RWPE1 (cell line): Measurements from ENCODE around the gene USP40.

Source experiments
- CTCF ChIA-PET: fragments of 350-600 bp; sonication (Branson Sonifier 250); formaldehyde crosslinking; extraction: SDS; loops from one replicate; lab custom pipeline; 2021; lab: Yijun Ruan, JAX
- POLR2A ChIA-PET: fragments of 400-600 bp; formaldehyde crosslinking; extraction: SDS; loops from one replicate; lab custom pipeline; 2020; ENCODE audit warnings: antibody characterized with exemption; ENCODE audit not compliant: low non-redundant PET; lab: Yijun Ruan, JAX
- DNase-seq: peaks from one replicate; pipeline ENCODE4 v3.0.0; 2012; ENCODE audit warnings: low spot score
- H3K27ac ChIP-seq: fragments of 450-650 bp; 2 replicates; pipeline ENCODE4 v1.5.1; 2017
- TF ChIP-seq, protein P1 (sequence below): fragments of 450-650 bp; conservative IDR thresholded peaks from 2 replicates; pipeline ENCODE4 v1.5.1; 2017; ENCODE audit warnings: low read depth, mild to moderate bottlenecking

The USP40 gene

DNA sequence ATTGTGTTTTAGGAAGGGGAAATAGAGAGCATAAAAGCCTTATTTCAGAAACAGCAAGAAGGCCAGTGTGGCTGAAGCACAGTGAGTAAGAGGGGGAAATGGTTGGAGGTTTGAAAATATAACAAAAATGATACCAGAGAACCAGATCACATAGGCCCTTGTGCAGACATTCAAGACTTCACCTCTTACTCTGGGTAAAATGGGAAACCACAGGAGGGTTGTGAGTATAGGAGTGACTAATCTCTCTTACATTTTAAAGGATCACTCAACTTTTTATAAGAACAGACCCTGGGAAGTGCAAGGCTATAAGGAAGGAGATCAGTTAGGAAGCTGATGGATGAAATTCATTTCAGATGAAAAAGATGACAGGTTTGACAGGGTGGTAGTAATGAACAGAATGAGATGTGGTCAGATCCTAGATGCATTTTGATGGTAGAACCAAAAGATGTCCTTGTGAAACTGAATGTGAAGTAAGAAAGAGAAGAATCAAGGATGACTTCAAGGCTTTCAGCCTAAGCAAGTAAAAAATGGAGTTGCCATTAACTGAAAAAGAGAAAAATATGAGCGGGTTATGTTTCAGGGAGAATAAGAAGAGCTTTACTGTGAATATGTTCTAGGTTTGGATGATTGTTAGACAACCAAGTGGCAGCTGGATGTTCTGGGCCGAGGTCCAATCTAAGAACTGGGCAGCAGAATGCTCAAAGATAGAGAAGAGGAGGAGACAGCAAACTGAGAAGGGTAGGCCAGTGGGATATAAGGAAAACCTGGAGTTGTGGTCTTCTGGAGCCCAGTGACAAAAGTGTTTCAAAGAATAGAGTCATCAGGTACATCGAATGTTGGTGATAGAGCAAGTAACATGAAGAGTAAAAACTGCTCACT, 65.1 kb downstream of the USP40 start:
- TF ChIP-seq, protein P1, sequence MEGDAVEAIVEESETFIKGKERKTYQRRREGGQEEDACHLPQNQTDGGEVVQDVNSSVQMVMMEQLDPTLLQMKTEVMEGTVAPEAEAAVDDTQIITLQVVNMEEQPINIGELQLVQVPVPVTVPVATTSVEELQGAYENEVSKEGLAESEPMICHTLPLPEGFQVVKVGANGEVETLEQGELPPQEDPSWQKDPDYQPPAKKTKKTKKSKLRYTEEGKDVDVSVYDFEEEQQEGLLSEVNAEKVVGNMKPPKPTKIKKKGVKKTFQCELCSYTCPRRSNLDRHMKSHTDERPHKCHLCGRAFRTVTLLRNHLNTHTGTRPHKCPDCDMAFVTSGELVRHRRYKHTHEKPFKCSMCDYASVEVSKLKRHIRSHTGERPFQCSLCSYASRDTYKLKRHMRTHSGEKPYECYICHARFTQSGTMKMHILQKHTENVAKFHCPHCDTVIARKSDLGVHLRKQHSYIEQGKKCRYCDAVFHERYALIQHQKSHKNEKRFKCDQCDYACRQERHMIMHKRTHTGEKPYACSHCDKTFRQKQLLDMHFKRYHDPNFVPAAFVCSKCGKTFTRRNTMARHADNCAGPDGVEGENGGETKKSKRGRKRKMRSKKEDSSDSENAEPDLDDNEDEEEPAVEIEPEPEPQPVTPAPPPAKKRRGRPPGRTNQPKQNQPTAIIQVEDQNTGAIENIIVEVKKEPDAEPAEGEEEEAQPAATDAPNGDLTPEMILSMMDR = no peak
- POLR2A ChIA-PET = no interaction called here
- H3K27ac ChIP-seq = no peak overlapping the region
- no peak for DNase-seq
- CTCF ChIA-PET = no interaction called here

DNA sequence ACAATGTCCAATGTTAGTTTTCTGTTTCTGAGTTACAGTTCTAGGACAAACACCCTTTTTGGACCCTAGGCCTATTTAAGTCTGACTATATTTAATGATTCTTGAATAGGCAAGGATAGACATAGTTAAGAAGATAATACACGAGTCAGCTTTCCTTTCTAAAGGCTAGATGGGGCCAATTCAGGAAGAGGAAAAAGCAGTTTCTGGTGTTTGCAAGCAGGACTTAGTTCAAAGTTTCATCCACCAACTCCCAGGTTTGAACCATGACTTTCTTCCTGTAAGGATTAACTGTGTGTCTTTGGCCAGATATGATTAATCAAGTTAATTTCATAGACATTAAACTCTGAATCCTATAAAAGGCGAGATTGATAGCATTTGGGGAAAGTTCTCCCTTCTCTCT, 66.7 kb downstream of the USP40 start:
- ChIA-PET CTCF (interaction anchor here (0.7 to 1.1 kb wide), 2 partner anchors 23 to 196 kb away, joined by 3 to 5 read pairs; no protein-coding TSS in a partner anchor), POLR2A (no interaction called here)
- no peak overlapping the region for H3K27ac ChIP-seq
- no peak for DNase-seq
- TF ChIP-seq, protein P1 = no peak

DNA sequence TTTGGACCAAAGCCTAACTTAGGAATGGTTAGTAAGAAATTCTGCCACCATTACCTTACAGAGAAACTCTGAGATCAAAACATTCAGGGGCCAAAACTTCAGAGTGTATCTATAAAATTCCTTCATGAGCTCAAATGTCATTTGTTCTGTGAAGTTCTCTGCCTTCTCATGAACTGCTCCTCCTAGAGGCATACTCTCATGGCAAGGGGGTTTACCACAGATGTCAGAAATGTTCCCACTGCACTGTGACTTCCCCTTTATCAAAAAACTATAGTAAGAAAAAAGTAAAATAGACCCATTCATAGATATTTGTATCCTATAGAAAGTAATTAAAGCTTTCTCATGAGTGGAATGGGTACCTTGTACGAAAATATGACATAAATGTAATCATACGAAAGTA, 68.5 kb downstream of the USP40 start:
- POLR2A ChIA-PET = no interaction called here
- TF ChIP-seq, protein P1 = no peak
- CTCF ChIA-PET = no interaction called here

DNA sequence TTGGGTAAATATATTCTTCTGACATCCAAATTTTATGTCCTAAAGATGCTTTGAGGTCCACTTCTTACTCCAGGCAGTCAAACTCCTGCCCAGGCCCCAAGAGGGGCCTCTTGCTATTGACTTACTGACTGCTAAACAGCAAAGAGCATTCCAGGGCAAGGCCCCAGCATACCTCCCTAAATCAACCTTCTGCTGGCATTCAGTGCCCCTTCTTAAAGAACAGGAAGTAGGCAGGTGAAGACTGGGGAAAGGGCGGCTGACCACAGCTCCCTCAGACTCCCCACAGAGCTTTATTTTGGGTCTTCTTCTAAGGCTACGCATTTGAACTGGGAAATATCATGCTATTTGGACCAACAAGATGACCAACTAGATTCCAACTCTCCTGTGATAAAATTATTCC, 68.9 kb downstream of the USP40 start:
- TF ChIP-seq, protein P1 = no peak
- ChIA-PET CTCF (no interaction called here), POLR2A (no interaction called here)
- H3K27ac ChIP-seq = no peak overlapping the region
- no peak for DNase-seq

More for the DNA sequence above, 68.5 kb downstream of the USP40 start:
- no peak for DNase-seq
- H3K27ac ChIP-seq = no peak overlapping the region

DNA sequence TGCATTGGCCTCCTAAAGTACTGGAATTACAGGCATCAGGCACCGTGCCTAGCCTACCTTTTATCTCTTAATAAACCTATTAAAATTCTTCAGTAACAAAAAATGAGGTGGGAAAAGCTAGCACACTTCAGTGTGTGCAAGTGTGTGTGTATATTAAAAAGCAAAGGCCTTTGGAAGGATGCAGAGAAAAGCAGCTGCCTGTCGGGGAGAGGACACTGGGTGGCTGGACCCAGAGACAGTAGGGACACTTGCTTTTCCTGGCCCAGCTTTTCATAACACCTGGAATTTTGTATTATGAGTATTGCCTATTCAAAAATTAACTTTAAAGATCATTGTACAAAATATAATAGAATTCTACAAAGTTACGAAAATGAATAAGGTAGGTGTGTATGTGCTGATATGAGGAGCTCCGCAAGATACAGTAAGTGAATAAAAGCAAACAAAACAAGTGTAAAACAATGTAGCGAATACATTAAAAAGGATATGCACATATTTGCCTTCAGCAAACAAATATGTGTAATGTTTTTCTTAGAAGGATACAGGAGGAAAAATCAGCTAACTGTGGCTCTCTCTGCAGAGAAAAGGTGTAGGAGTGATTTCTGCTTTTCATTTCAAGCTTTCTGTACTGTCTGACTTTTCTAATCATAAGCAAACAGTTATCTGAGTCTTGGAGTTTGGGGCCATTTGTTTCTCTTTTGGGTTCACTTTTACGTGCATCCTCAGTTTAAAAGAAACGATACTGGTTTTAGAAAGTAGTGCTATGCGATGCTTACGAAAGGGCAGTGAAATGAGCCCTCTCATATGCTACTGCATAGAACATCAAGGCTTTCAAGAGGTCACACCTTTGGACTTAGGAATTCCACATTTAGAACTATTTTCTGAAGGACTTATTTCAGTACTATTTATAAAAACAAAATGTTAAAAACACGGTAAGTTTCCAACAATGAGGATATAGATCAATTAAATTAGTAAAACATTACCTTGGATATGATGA, 70.8 kb downstream of the USP40 start:
- ChIA-PET CTCF (interaction anchor here (0.7 kb wide), 1 partner anchor 192 kb away, joined by 3 read pairs; no protein-coding TSS in a partner anchor), POLR2A (no interaction called here)
- TF ChIP-seq, protein P1 = no peak
- no peak for DNase-seq
- H3K27ac ChIP-seq = no peak overlapping the region

DNA sequence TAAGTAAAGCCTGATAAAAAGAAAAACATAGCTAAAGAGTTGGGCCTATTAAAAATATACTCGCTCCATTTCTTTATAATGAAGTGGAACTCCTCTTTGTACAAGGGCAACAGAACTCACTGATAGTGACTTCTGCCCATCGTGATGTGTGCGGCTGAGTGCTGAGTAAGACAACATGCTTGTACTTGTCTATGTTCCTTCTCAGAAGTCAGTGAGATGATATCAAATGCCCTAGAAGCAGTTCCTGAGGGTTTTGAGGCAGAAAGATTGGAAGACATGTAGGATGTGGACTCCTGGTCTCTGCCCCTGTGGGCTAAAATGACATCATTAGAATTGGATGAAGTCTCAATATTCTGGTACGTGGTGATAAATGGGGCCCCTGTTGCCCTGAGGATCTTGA, 73.8 kb downstream of the USP40 start:
- H3K27ac ChIP-seq = peak overlapping the region; percentile 77; the same call in 1 of the 2 replicates
- peak; percentile 81 for DNase-seq
- ChIA-PET CTCF (no interaction called here), POLR2A (no interaction called here)
- TF ChIP-seq, protein P1 = no peak
